Keratinocyte (primary cell): ENCODE results near the gene PLEK.

Source experiments
- CTCF ChIP-seq, 3 experiments: IDR thresholded peaks in 1 of 3; conservative IDR thresholded peaks in 1 of 3; optimal IDR thresholded peaks in 1 of 3; 2 replicates in 2 of 3; 3 replicates in 1 of 3; pipeline versions ENCODE3 to v1.5.1; 2011; ENCODE audit warnings: low read length in 3 of 3, mild to moderate bottlenecking in 3 of 3, moderate library complexity in 2 of 3, control low read depth in 1 of 3, inconsistent platforms in 1 of 3; ENCODE audit not compliant: insufficient read depth in 2 of 3; ENCODE audit errors: extremely low read depth in 1 of 3
- EZH2 ChIP-seq: IDR thresholded peaks from one replicate; pipeline ENCODE4 v1.6.1; 2012; ENCODE audit warnings: inconsistent platforms, mild to moderate bottlenecking, low read length, moderate library complexity

DNA sequence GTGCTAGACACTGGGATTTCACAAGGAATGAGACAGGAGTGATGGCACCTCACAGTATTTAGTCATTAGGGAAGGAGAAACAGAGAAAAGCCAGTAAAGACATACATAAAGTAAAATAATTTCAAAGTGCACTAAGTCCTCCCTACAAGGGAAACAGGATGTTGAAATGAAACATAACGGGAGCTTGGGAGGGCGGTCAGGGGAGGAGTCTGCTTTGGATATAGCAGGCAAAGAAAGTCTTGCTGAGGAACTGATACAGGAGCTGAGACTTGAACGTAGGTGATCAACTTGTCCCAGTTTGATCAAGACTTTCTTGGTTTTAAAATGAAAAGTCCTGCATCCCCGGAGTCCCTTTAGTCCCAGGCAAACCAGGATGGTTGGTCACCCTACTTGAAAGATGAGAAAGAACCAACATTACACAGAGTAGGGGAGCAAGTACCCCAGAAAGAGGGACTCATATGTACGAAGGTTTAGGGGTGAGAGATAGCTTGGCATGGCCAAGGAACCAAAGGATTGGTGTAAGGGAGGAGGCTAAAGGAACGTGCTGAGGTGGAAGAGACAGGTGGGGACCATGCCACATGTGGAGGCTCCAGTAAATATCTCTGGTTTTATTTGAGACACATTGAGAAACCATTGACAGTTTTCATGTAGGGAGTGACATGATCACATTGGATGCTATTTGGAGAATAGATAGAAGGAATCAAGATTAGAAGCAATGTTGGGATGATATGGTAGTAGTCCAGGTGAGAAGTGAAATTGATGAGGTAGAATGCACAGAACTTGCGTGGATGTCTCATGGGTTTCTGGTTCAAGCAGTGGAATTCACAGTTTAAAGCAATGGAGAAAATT lies 73.6 kb downstream of the PLEK start:
- TF ChIP-seq CTCF (optimal IDR thresholded peaks at IDR 0.05 in 1 of 3, IDR thresholded peaks at IDR 0.05 in 1 of 3, conservative IDR thresholded peaks at IDR 0.05 in 1 of 3; ENCODE audit: extremely low read depth in 1 of 3, insufficient read depth in 2 of 3, low read length in 3 of 3) (no peak), EZH2 (no peak)
